HCT116 (cell line): ENCODE results near the gene CKS1B.

ENCODE experiments used
- ATF3 ChIP-seq: IDR thresholded peaks from 2 replicates; pipeline ENCODE4 v1.6.1; 2012
- EGR1 ChIP-seq: IDR thresholded peaks from 2 replicates; pipeline ENCODE4 v1.6.1; 2012; ENCODE audit warnings: low read depth
- EZH2phosphoT487 ChIP-seq: fragments of 200-600 bp; IDR thresholded peaks from 2 replicates; pipeline ENCODE4 v1.6.1; 2018; ENCODE audit warnings: antibody characterized with exemption, borderline replicate concordance
- FOSL1 ChIP-seq: IDR thresholded peaks from 2 replicates; pipeline ENCODE4 v1.6.1; 2012; ENCODE audit warnings: low read depth
- MAX ChIP-seq: IDR thresholded peaks from 2 replicates; pipeline ENCODE4 v1.6.1; 2012
- POLR2A ChIP-seq: IDR thresholded peaks from 2 replicates; pipeline ENCODE4 v1.7.0; 2011; ENCODE audit warnings: borderline replicate concordance; ENCODE audit not compliant: insufficient read depth, insufficient read length; ENCODE audit errors: extremely low read depth
- POLR2AphosphoS5 ChIP-seq: IDR thresholded peaks from 2 replicates; pipeline ENCODE4 v1.6.1; 2011; ENCODE audit warnings: mild to moderate bottlenecking, low read depth, low read length, moderate library complexity
- RAD21 ChIP-seq: IDR thresholded peaks from 2 replicates; pipeline ENCODE4 v1.6.1; 2012; ENCODE audit warnings: low read depth, mild to moderate bottlenecking
- SIN3A ChIP-seq: IDR thresholded peaks from 2 replicates; pipeline ENCODE4 v1.6.1; 2012; ENCODE audit warnings: low read depth
- ZBTB33 ChIP-seq: IDR thresholded peaks from 2 replicates; pipeline ENCODE4 v1.6.1; 2011; ENCODE audit warnings: mild to moderate bottlenecking, low read length, moderate library complexity; ENCODE audit not compliant: insufficient replicate concordance; ENCODE audit errors: extremely low read depth
- TF ChIP-seq, protein P1 (sequence below), 3 experiments: fragments of 200-600 bp in 1 of 3; sonication (generic) in 1 of 3; IDR thresholded peaks in 2 of 3; conservative IDR thresholded peaks in 1 of 3; 2 replicates each; pipeline ENCODE4 v1.5.1; 2012 to 2017; ENCODE audit warnings: low read depth in 2 of 3, low read length in 2 of 3, antibody characterized with exemption in 1 of 3, borderline replicate concordance in 1 of 3, control low read depth in 1 of 3, mild to moderate bottlenecking in 1 of 3, mixed read lengths in 1 of 3, mixed run types in 1 of 3, moderate library complexity in 1 of 3; ENCODE audit not compliant: insufficient read depth in 1 of 3

- TF ChIP-seq EZH2phosphoT487: no peak
- no peak for TF ChIP-seq POLR2AphosphoS5
- no peak for TF ChIP-seq RAD21
- TF ChIP-seq, protein P1, sequence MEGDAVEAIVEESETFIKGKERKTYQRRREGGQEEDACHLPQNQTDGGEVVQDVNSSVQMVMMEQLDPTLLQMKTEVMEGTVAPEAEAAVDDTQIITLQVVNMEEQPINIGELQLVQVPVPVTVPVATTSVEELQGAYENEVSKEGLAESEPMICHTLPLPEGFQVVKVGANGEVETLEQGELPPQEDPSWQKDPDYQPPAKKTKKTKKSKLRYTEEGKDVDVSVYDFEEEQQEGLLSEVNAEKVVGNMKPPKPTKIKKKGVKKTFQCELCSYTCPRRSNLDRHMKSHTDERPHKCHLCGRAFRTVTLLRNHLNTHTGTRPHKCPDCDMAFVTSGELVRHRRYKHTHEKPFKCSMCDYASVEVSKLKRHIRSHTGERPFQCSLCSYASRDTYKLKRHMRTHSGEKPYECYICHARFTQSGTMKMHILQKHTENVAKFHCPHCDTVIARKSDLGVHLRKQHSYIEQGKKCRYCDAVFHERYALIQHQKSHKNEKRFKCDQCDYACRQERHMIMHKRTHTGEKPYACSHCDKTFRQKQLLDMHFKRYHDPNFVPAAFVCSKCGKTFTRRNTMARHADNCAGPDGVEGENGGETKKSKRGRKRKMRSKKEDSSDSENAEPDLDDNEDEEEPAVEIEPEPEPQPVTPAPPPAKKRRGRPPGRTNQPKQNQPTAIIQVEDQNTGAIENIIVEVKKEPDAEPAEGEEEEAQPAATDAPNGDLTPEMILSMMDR (IDR thresholded peaks at IDR 0.05 in 2 of 3, conservative IDR thresholded peaks at IDR 0.05 in 1 of 3; ENCODE audit: borderline replicate concordance in 1 of 3, insufficient read depth in 1 of 3, low read depth in 2 of 3, low read length in 2 of 3): no peak
- no peak for TF ChIP-seq POLR2A
- TF ChIP-seq MAX: no peak; the same call in 1 of the 2 replicates
- TF ChIP-seq EGR1: no peak
- peak; percentile 79 for TF ChIP-seq FOSL1
- TF ChIP-seq ZBTB33: no peak
- TF ChIP-seq SIN3A: no peak
- no peak for TF ChIP-seq ATF3
Observed at GRCh38 chr1:155026588-155026987, 52.1 kb downstream of the CKS1B start.
